ENCODE results near the gene R3HDM4. TPM values are rescaled to one million over a fixed set of nuclear protein-coding genes. Genes with fewer than 3 reads are reported as not detected.

R3HDM4 gene
- total and polyA plus RNA-seq, 10 of the 15 experiments (the other 5 are each of a cell fraction or from before 2014, with no cell fraction given): 1.3 to 65.8 (median 27.7) TPM

GRCh38 chr19:954272-954671 is 41.3 kb upstream of the R3HDM4 start:
- Histone ChIP-seq H3K4me1 (ENCODE audit: control insufficient read depth, insufficient read depth, low read length) (peaks cover 59% of the 10 kb centered on the region), H3K27me3 (replicated peaks in 1 of 2; ENCODE audit: control insufficient read depth in 2 of 2, insufficient read depth in 2 of 2, low read length in 1 of 2) (no peaks in the 10 kb centered on the region), H3K4me2 (ENCODE audit: control insufficient read depth, insufficient read depth) (peak overlapping the region; percentile 98), H3K27ac (ENCODE audit: control insufficient read depth, insufficient read depth) (peak overlapping the region; percentile 95), H3K36me3 (ENCODE audit: control insufficient read depth in 2 of 2, insufficient read depth in 2 of 2, low read length in 1 of 2) (peaks cover 0 to 7% of the 10 kb centered on the region in 2 experiments; a peak in 3 of 4 replicates), H3K4me3 (peak overlapping the region; percentile 71; the same call in 1 of the 2 replicates), H3K79me2 (ENCODE audit: control insufficient read depth, insufficient read depth, low read length) (peaks cover 51% of the 10 kb centered on the region), H4K20me1 (ENCODE audit: control insufficient read depth, insufficient read depth) (peaks cover under 1% of the 10 kb centered on the region; the same call in 1 of the 2 replicates), H3K9me3 (replicated peaks; ENCODE audit: control insufficient read depth, insufficient read depth, low read length) (no peaks in the 10 kb centered on the region), H3K9ac (ENCODE audit: control insufficient read depth, insufficient read depth, low read length) (peak overlapping the region; percentile 61; the same call in 1 of the 2 replicates), H2AFZ (ENCODE audit: control insufficient read depth, low read depth, low read length) (no peak overlapping the region)
- ChIA-PET POLR2A (interaction anchor here (1.1 kb wide), 1 partner anchor 30 kb away, joined by 7 read pairs; the partner anchor contains the start of gene WDR18), CTCF (interaction anchor here (0.6 to 2.3 kb wide), 4 partner anchors 27 to 380 kb away, joined by 4 to 9 read pairs (median 7); partner anchors contain the start of gene WDR18), RAD21 (ENCODE audit: unreplicated experiment) (interaction anchor here (0.8 to 4.8 kb wide), 4 partner anchors 25 to 191 kb away, joined by 3 to 20 read pairs (median 4); partner anchors contain the start of gene WDR18), SMC1A (ENCODE audit: uncharacterized antibody, unreplicated experiment) (interaction anchor here (1.5 kb wide), 1 partner anchor 30 kb away, joined by 5 read pairs; the partner anchor contains the start of gene WDR18)
- TSS peak; percentile 77 for BruUV-seq (replicated peaks)
- no peak; the same call in 2 of the 3 replicates for ATAC-seq
- intact Hi-C loops (cut with micrococcal nuclease; ENCODE audit: unreplicated experiment): no loop called here
- in situ Hi-C loops (cut with MboI): no loop called here
- TF ChIP-seq SP1 (IDR thresholded peaks at IDR 0.05; ENCODE audit: low read depth, low read length): no peak
- TF ChIP-seq ZBTB11 (CRISPR knock-in tag; IDR thresholded peaks at IDR 0.05): no peak
- TF ChIP-seq NR2C2 (IDR thresholded peaks at IDR 0.05; ENCODE audit: borderline replicate concordance, control insufficient read depth, insufficient read length, low read depth): no peak
- TF ChIP-seq HDGF (IDR thresholded peaks at IDR 0.05): 0 out of 2 replicates have a peak, but pooled peaks have one; percentile 7
- no peak for TF ChIP-seq NBN (IDR thresholded peaks at IDR 0.05)
- peak; percentile 13; the same call in 1 of the 2 replicates for TF ChIP-seq GATAD2B (conservative IDR thresholded peaks at IDR 0.05; ENCODE audit: low read depth)
- no peak for TF ChIP-seq POU2F2 (IDR thresholded peaks at IDR 0.05; ENCODE audit: borderline replicate concordance, low read depth, low read length)
- TF ChIP-seq STAT1 (conservative IDR thresholded peaks at IDR 0.05): no peak
- TF ChIP-seq TBL1XR1 (IDR thresholded peaks at IDR 0.05; ENCODE audit: low read depth, low read length): no peak
- TF ChIP-seq JUNB (IDR thresholded peaks at IDR 0.05): no peak
- no peak for TF ChIP-seq E2F4 (IDR thresholded peaks at IDR 0.05; ENCODE audit: low read depth, low read length)
- no peak for DNase-seq (ENCODE audit: low read depth, low spot score)
- no peak for FAIRE-seq
- WGBS (ENCODE audit: insufficient coverage, insufficient replicate concordance, low lambda C conversion rate, missing lambda C conversion rate): 19% methylated on average over 14 of the region's 14 CpGs

Data from GM12878 (cell line).